ENCODE results near the gene SEM1.
"Not testable (repeated sequence)": the region's sequence is repeated elsewhere in the genome, so short reads cannot be mapped to it uniquely, and the experiment has no call there.

SEM1 gene

GRCh38 chr7:96663457-96663856, 46.2 kb downstream of the SEM1 start:
- DNase-seq (ENCODE audit: low read depth), result no peak

GRCh38 chr7:96662151-96662550, 47.5 kb downstream of the SEM1 start:
- not testable (repeated sequence) for DNase-seq (ENCODE audit: low read depth)

GRCh38 chr7:96658022-96658412, 51.6 kb downstream of the SEM1 start:
- no peak for DNase-seq (ENCODE audit: low read depth)

- no peak for DNase-seq (ENCODE audit: low read depth)
Measured at GRCh38 chr7:96657347-96658021, 52.2 kb downstream of the SEM1 start.

- no peak for DNase-seq (ENCODE audit: low read depth)
Measured at GRCh38 chr7:96655956-96656355, 53.7 kb downstream of the SEM1 start.

GRCh38 chr7:96654630-96655188, 54.9 kb downstream of the SEM1 start:
- DNase-seq (ENCODE audit: low read depth), result no peak

GRCh38 chr7:96649981-96650380, 59.7 kb downstream of the SEM1 start:
- DNase-seq (ENCODE audit: low read depth), result no peak

- no peak for DNase-seq (ENCODE audit: low read depth)
Measured at GRCh38 chr7:96648784-96649183, 60.9 kb downstream of the SEM1 start.

GRCh38 chr7:96647733-96648132, 61.9 kb downstream of the SEM1 start:
- no peak for DNase-seq (ENCODE audit: low read depth)

GRCh38 chr7:96645084-96645483, 64.6 kb downstream of the SEM1 start:
- DNase-seq (ENCODE audit: low read depth), result no peak

- DNase-seq (ENCODE audit: low read depth), result not testable (repeated sequence)
Measured at GRCh38 chr7:96643436-96643835, 66.2 kb downstream of the SEM1 start.

GRCh38 chr7:96640054-96640453, 69.6 kb downstream of the SEM1 start:
- DNase-seq (ENCODE audit: low read depth), result no peak

All from activated T-cell treated with anti-CD3 and anti-CD28 coated beads for 1 hour (primary cell).